ENCODE data around the gene PCDH9. TPM values are rescaled to one million over a fixed set of nuclear protein-coding genes. Genes with fewer than 3 reads are reported as not detected.

The PCDH9 gene
- total RNA-seq, 1 donor from 2014 or later: 1.9 TPM

DNA sequence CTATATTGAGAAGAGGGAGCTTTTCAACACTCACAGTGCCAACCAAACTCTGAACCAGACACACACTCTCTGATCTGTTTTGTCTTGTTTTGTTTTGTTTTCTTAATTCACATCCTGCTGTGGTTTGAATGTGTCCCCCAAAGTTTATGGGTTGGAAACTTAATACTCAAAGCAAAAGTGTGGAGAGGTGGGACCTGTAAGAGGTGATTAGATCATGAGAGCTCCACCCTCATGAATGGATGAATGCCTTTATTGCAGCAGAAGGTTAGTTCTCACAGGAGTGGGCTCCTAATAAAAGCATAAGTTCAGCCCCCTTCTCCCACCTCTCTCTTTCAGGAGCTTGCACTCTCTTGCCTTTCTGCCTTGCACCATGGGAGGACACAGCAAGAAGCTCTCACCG is 957.1 kb downstream of the PCDH9 start:
- no peak overlapping the region for H3K4me3 Mint-ChIP-seq (ENCODE audit: unreplicated experiment)
- peaks cover 3% of the 10 kb centered on the region for H3K36me3 Mint-ChIP-seq (ENCODE audit: low read depth, unreplicated experiment)
- no peaks in the 10 kb centered on the region for H3K4me1 Mint-ChIP-seq (ENCODE audit: unreplicated experiment)
- H3K9me3 Mint-ChIP-seq (ENCODE audit: unreplicated experiment): peaks cover 4% of the 10 kb centered on the region
- H3K27ac Mint-ChIP-seq (ENCODE audit: unreplicated experiment): no peak overlapping the region
- no peak for DNase-seq (ENCODE audit: low spot score)
- no peak for TF ChIP-seq CTCF (IDR thresholded peaks at IDR 0.05; ENCODE audit: unreplicated experiment)
- H3K27me3 Mint-ChIP-seq (ENCODE audit: unreplicated experiment): no peaks in the 10 kb centered on the region

DNA sequence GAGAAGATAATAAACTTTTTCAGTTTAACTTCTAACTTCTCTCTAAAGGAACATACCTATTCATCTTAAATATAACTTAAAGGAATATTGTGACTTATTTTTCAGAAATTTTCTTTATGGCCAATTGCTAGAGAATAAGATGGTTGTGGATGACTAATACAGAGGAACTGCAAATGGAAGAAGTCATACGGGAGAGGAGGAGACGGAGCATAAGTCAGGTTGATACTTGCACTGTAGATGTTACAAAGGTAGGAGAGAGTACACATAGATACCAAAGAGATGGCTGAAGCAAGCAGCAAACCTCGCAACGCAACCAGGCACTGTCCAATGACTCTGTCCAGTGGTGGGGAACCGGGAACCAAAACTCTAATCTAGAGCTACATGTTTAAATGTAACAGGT is 963.4 kb downstream of the PCDH9 start:
- no peaks in the 10 kb centered on the region for H3K36me3 Mint-ChIP-seq (ENCODE audit: low read depth, unreplicated experiment)
- no peak overlapping the region for H3K4me3 Mint-ChIP-seq (ENCODE audit: unreplicated experiment)
- TF ChIP-seq CTCF (IDR thresholded peaks at IDR 0.05; ENCODE audit: unreplicated experiment): no peak
- no peaks in the 10 kb centered on the region for H3K4me1 Mint-ChIP-seq (ENCODE audit: unreplicated experiment)
- H3K27ac Mint-ChIP-seq (ENCODE audit: unreplicated experiment): no peak overlapping the region
- no peaks in the 10 kb centered on the region for H3K9me3 Mint-ChIP-seq (ENCODE audit: unreplicated experiment)
- DNase-seq (ENCODE audit: low spot score): no peak
- H3K27me3 Mint-ChIP-seq (ENCODE audit: unreplicated experiment): no peaks in the 10 kb centered on the region

DNA sequence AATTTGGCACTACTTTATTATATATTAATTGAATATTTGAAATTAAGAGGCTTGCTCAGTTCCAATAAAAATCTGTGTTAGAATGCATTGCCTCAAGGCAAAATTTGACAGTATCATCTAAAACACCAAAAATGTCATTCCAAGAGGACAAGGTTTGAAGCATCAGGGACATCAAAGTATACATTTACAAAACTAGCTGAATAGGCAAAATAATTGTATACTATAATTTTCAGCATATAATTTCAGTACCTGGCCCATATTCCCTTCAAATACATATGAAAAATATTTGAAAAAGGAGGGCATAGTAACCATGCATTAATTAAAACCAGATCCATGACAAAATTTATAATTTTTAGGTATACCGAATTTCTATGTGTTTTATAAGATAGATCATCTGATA is 963.8 kb downstream of the PCDH9 start:
- Mint-ChIP-seq H3K27me3 (ENCODE audit: unreplicated experiment) (no peaks in the 10 kb centered on the region), H3K36me3 (ENCODE audit: low read depth, unreplicated experiment) (no peaks in the 10 kb centered on the region), H3K27ac (ENCODE audit: unreplicated experiment) (no peak overlapping the region), H3K4me3 (ENCODE audit: unreplicated experiment) (no peak overlapping the region), H3K4me1 (ENCODE audit: unreplicated experiment) (no peaks in the 10 kb centered on the region), H3K9me3 (ENCODE audit: unreplicated experiment) (no peaks in the 10 kb centered on the region)
- no peak for DNase-seq (ENCODE audit: low spot score)
- no peak for TF ChIP-seq CTCF (IDR thresholded peaks at IDR 0.05; ENCODE audit: unreplicated experiment)

- H3K9me3 Mint-ChIP-seq (ENCODE audit: unreplicated experiment): no peaks in the 10 kb centered on the region
- H3K27ac Mint-ChIP-seq (ENCODE audit: unreplicated experiment): no peak overlapping the region
- no peak overlapping the region for H3K4me3 Mint-ChIP-seq (ENCODE audit: unreplicated experiment)
Observed at GRCh38 chr13:66265371-66265770, 964.8 kb downstream of the PCDH9 start.

GRCh38 chr13:66264971-66265370 is 965.2 kb downstream of the PCDH9 start:
- no peak overlapping the region for H3K4me3 Mint-ChIP-seq (ENCODE audit: unreplicated experiment)
- H3K27me3 Mint-ChIP-seq (ENCODE audit: unreplicated experiment): peaks cover 2% of the 10 kb centered on the region
- peaks cover 4% of the 10 kb centered on the region for H3K36me3 Mint-ChIP-seq (ENCODE audit: low read depth, unreplicated experiment)
- TF ChIP-seq CTCF (IDR thresholded peaks at IDR 0.05; ENCODE audit: unreplicated experiment): no peak
- no peak overlapping the region for H3K27ac Mint-ChIP-seq (ENCODE audit: unreplicated experiment)
- no peaks in the 10 kb centered on the region for H3K9me3 Mint-ChIP-seq (ENCODE audit: unreplicated experiment)
- DNase-seq (ENCODE audit: low spot score): no peak
- no peaks in the 10 kb centered on the region for H3K4me1 Mint-ChIP-seq (ENCODE audit: unreplicated experiment)

More at GRCh38 chr13:66265371-66265770, 964.8 kb downstream of the PCDH9 start:
- H3K27me3 Mint-ChIP-seq (ENCODE audit: unreplicated experiment): peaks cover 2% of the 10 kb centered on the region
- no peak for TF ChIP-seq CTCF (IDR thresholded peaks at IDR 0.05; ENCODE audit: unreplicated experiment)
- no peaks in the 10 kb centered on the region for H3K4me1 Mint-ChIP-seq (ENCODE audit: unreplicated experiment)
- no peak for DNase-seq (ENCODE audit: low spot score)
- peaks cover 4% of the 10 kb centered on the region for H3K36me3 Mint-ChIP-seq (ENCODE audit: low read depth, unreplicated experiment)

All from endothelial cell (in vitro differentiated cells).